Lower lobe of right lung (tissue), 2 donors: ENCODE data around the gene ASMT. TPM values are rescaled to one million over a fixed set of nuclear protein-coding genes. Genes with fewer than 3 reads are reported as not detected.

Experiments
- ATAC-seq, 2 donors: fragments of 200-7000 bp; cut with Tn5 transposase; one replicate each; pipeline ENCODE4 v1.9.1; 2020 to 2022; ENCODE audit warnings: mild to moderate bottlenecking in 2 of 2, moderate library complexity in 2 of 2
- DNase-seq: peaks from one replicate; pipeline ENCODE4 v3.0.0-alpha.2; 2020
- H3K27ac ChIP-seq: fragments of 200-600 bp; one replicate; pipeline ENCODE4 v1.8.0; 2022
- H3K27me3 ChIP-seq: fragments of 200-600 bp; one replicate; pipeline ENCODE4 v1.8.0; 2022; ENCODE audit warnings: low read depth
- H3K36me3 ChIP-seq: fragments of 200-600 bp; one replicate; pipeline ENCODE4 v1.8.0; 2022; ENCODE audit warnings: mild to moderate bottlenecking
- H3K4me1 ChIP-seq: fragments of 200-600 bp; one replicate; pipeline ENCODE4 v1.8.0; 2022
- H3K4me3 ChIP-seq: fragments of 200-600 bp; one replicate; pipeline ENCODE4 v1.8.0; 2022; ENCODE audit warnings: mild to moderate bottlenecking
- H3K9me3 ChIP-seq: fragments of 200-600 bp; one replicate; pipeline ENCODE4 v1.8.0; 2022
- intact Hi-C: fragments of 100-400 bp; cut with DNase I; formaldehyde crosslinking; loops from one replicate; pipeline ENCODE4 v1.11.0; 2022
- total RNA-seq: library from RNA; stranded (reverse); fragmentation: NEBNext Ultra II Directional; extraction: Animal tissue kit (Norgen Biotek cat#: 25700); gene quantifications from one replicate; pipeline ENCODE4 v1.2.1, GENCODE V29; 2021
- TF ChIP-seq, protein P1 (sequence below): fragments of 200-600 bp; IDR thresholded peaks from one replicate; pipeline ENCODE4 v1.8.0; 2022; ENCODE audit warnings: antibody characterized with exemption, mild to moderate bottlenecking
- donor health status: DM: no; HTN: yes; CAD: no; lungs with severe emphysema.

The ASMT gene
- total RNA-seq, 1 donor from 2014 or later: not detected

- no peaks in the 10 kb centered on the region for H3K27me3 ChIP-seq
- intact Hi-C loops: no loop called here
- H3K9me3 ChIP-seq: peaks cover 8% of the 10 kb centered on the region
- DNase-seq: no peak
- H3K27ac ChIP-seq: no peak overlapping the region
- ATAC-seq: no peak
- no peak overlapping the region for H3K4me3 ChIP-seq
- peaks cover 20% of the 10 kb centered on the region for H3K36me3 ChIP-seq
- TF ChIP-seq, protein P1, sequence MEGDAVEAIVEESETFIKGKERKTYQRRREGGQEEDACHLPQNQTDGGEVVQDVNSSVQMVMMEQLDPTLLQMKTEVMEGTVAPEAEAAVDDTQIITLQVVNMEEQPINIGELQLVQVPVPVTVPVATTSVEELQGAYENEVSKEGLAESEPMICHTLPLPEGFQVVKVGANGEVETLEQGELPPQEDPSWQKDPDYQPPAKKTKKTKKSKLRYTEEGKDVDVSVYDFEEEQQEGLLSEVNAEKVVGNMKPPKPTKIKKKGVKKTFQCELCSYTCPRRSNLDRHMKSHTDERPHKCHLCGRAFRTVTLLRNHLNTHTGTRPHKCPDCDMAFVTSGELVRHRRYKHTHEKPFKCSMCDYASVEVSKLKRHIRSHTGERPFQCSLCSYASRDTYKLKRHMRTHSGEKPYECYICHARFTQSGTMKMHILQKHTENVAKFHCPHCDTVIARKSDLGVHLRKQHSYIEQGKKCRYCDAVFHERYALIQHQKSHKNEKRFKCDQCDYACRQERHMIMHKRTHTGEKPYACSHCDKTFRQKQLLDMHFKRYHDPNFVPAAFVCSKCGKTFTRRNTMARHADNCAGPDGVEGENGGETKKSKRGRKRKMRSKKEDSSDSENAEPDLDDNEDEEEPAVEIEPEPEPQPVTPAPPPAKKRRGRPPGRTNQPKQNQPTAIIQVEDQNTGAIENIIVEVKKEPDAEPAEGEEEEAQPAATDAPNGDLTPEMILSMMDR: no peak
- no peaks in the 10 kb centered on the region for H3K4me1 ChIP-seq
Measured at GRCh38 chrX:1606496-1606895, 8.4 kb upstream of the ASMT start.

DNA sequence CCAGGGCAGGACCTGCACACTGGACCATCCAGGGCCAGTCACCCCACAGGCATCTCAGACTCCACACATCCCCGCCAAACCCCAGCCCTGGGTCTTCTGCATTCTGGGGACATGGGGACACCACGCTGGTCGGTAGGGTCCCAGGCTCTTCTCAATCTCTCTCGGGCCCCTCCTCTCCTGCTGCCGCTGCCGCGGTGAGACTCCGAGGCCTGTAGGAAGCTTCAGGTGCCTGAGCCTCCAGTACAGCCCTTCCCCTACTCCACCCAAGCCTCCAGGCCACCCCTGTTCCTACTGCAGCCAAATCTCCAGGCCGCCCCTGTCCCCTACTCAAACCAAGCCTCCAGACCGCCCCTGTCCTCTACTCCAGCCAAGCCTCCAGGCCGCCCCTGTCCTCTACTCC lies 5.5 kb upstream of the ASMT start:
- Histone ChIP-seq H3K27me3 (no peaks in the 10 kb centered on the region), H3K9me3 (no peaks in the 10 kb centered on the region)

DNA sequence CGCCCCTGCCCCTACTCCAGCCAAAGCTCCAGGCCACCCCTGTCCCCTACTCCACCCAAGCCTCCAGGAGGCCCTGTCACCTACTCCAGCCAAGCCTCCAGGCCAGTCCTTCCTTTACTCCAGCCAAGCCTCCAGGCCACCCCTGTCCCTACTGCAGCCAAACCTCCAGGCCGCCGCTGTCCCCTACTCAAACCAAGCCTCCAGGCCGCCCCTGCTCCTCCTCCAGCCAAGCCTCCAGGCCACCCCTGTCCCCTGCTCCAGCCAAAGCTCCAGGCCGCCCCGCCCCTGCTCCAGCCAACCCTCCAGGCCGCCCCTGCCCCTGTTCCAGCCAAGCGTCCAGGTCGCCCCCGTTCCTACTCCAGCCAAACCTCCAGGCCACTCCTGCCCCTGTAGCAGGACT lies 5.1 kb upstream of the ASMT start:
- H3K4me1 ChIP-seq: no peaks in the 10 kb centered on the region
- H3K36me3 ChIP-seq: no peaks in the 10 kb centered on the region
- no peak overlapping the region for H3K27ac ChIP-seq
- intact Hi-C loops: no loop called here
- DNase-seq (no peak), ATAC-seq (peak in 1 of 2 donors; percentile 34)
- no peaks in the 10 kb centered on the region for H3K27me3 ChIP-seq
- TF ChIP-seq, protein P1: no peak
- H3K4me3 ChIP-seq: no peak overlapping the region
- no peaks in the 10 kb centered on the region for H3K9me3 ChIP-seq

More for the DNA sequence above, 5.5 kb upstream of the ASMT start:
- TF ChIP-seq, protein P1: no peak
- Histone ChIP-seq H3K4me1 (no peaks in the 10 kb centered on the region), H3K4me3 (no peak overlapping the region), H3K36me3 (no peaks in the 10 kb centered on the region), H3K27ac (no peak overlapping the region)
- intact Hi-C loops: no loop called here
- peak; percentile 36 to 42 for ATAC-seq
- DNase-seq: no peak

DNA sequence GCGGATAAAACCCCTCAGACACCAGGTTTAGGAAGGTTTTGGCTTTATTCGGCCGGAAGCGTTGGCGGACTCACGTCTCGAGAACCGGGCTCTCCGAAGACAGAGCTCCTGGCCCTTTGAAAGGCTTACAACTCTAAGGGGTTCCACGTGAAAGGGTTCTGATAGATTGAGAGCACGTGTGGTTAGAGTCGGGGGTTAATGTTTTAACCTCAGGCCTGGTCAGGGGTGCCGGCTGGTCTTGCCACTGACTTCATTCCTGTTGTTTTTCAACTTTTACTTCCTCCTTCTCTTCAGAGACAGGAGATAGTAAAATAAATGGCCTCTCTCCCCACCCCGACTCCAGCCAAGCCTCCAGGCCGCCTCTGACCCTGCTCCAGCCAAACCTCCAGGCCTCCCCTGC lies 4.7 kb upstream of the ASMT start:
- Histone ChIP-seq H3K27ac (no peak overlapping the region), H3K4me1 (no peaks in the 10 kb centered on the region)
- TF ChIP-seq, protein P1: no peak

DNA sequence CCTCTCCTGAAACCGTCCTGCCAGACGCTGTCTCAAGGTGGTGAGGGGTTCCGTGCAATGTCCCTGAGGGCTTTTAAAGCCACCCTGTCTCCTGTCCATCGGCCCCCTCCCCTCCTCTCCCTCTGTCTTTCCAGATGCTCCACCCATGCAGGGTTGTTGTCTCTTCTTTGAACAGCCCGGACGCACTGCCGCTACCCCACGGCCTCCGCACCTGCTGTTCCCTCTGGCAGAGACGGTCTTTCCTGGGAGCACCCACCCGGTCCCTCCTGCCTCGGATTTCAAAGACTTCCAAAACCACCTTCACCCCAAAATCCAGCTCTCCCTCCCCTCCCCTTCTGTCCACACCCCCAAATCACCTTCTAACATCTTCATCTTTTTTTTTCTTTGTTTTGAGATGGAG lies 4.1 kb upstream of the ASMT start:
- no peak for DNase-seq
- TF ChIP-seq, protein P1: no peak

More for the DNA sequence above, 4.7 kb upstream of the ASMT start:
- no peaks in the 10 kb centered on the region for H3K27me3 ChIP-seq
- no peak for DNase-seq
- no peak for ATAC-seq
- H3K4me3 ChIP-seq: no peak overlapping the region
- H3K36me3 ChIP-seq: no peaks in the 10 kb centered on the region
- no peaks in the 10 kb centered on the region for H3K9me3 ChIP-seq
- intact Hi-C loops: no loop called here

More for the DNA sequence above, 4.1 kb upstream of the ASMT start:
- ATAC-seq: no peak
- no peak overlapping the region for H3K27ac ChIP-seq
- no peaks in the 10 kb centered on the region for H3K27me3 ChIP-seq
- H3K36me3 ChIP-seq: no peaks in the 10 kb centered on the region
- H3K4me3 ChIP-seq: no peak overlapping the region
- no peaks in the 10 kb centered on the region for H3K4me1 ChIP-seq
- intact Hi-C loops: no loop called here
- no peaks in the 10 kb centered on the region for H3K9me3 ChIP-seq
